GM12878 (cell line): Measurements from ENCODE around the gene KRT72. TPM values are rescaled to one million over a fixed set of nuclear protein-coding genes. Genes with fewer than 3 reads are reported as not detected.

Experiments
- ATAC-seq: fragments of 200-7000 bp; cut with Tn5 transposase; 3 replicates; pipeline ENCODE4 v1.9.1; 2020; ENCODE audit warnings: mild to moderate bottlenecking, moderate library complexity
- BruUV-seq: library from RNA; stranded (reverse); fragments of 400-500 nt; replicated peaks from 2 replicates; lab custom pipeline; 2021; lab: Mats Ljungman, UMichigan
- CTCF ChIA-PET: fragments of 300-600 bp; sonication (Branson Sonifier 250); formaldehyde crosslinking; extraction: SDS; loops from one replicate; lab custom pipeline; 2021; ENCODE audit warnings: inconsistent platforms; lab: Yijun Ruan, JAX
- POLR2A ChIA-PET: fragments of 350-600 bp; formaldehyde crosslinking; extraction: SDS; loops from one replicate; lab custom pipeline; 2021; ENCODE audit warnings: inconsistent platforms; lab: Charles Lee
- RAD21 ChIA-PET: fragments of 300-600 bp; sonication (Branson Sonifier 250); formaldehyde crosslinking; loops from one replicate; lab custom pipeline; 2023; ENCODE audit warnings: antibody characterized with exemption; ENCODE audit not compliant: unreplicated experiment; lab: Charles Lee
- SMC1A ChIA-PET: fragments of 300-600 bp; sonication (Branson Sonifier 250); formaldehyde crosslinking; loops from one replicate; lab custom pipeline; 2023; ENCODE audit not compliant: unreplicated experiment, uncharacterized antibody; lab: Charles Lee
- DNase-seq: peaks from one replicate; pipeline ENCODE4 v3.0.0-alpha.2; 2011; ENCODE audit warnings: low read depth, low spot score
- FAIRE-seq: peaks from 3 replicates; lab custom pipeline; 2011; peaks lifted over from hg19 to GRCh38; lab: Jason Lieb, UNC
- H2AFZ ChIP-seq: 2 replicates; pipeline ENCODE4 v1.6.0; 2011; ENCODE audit warnings: low read depth, low read length, control low read depth; ENCODE audit not compliant: control insufficient read depth
- H3K27ac ChIP-seq: 2 replicates; pipeline ENCODE4 v1.5.1; 2011; ENCODE audit warnings: control low read depth; ENCODE audit not compliant: control insufficient read depth, insufficient read depth
- H3K27me3 ChIP-seq, 2 experiments: replicated peaks in 1 of 2; 2 replicates each; pipeline versions ENCODE4 v1.6.0 to v1.6.1; 2011; ENCODE audit warnings: low read length in 1 of 2; ENCODE audit not compliant: control insufficient read depth in 2 of 2, insufficient read depth in 2 of 2
- H3K36me3 ChIP-seq, 2 experiments: 2 replicates each; pipeline ENCODE4 v1.5.1; 2011; ENCODE audit warnings: low read length in 1 of 2; ENCODE audit not compliant: control insufficient read depth in 2 of 2, insufficient read depth in 2 of 2
- H3K4me1 ChIP-seq: 2 replicates; pipeline ENCODE4 v1.6.1; 2011; ENCODE audit warnings: mild to moderate bottlenecking, low read length, moderate library complexity, mixed read lengths; ENCODE audit not compliant: control insufficient read depth, insufficient read depth
- H3K4me2 ChIP-seq: 2 replicates; pipeline ENCODE4 v1.6.0; 2011; ENCODE audit warnings: control low read depth; ENCODE audit not compliant: control insufficient read depth, insufficient read depth
- H3K4me3 ChIP-seq: fragments of 200-600 bp; sonication (generic); 2 replicates; pipeline ENCODE4 v1.5.1; 2016
- H3K79me2 ChIP-seq: 2 replicates; pipeline ENCODE4 v1.6.0; 2011; ENCODE audit warnings: low read length; ENCODE audit not compliant: control insufficient read depth, insufficient read depth
- H3K9ac ChIP-seq: 2 replicates; pipeline ENCODE4 v1.8.0; 2011; ENCODE audit warnings: low read length, control low read depth, mixed read lengths; ENCODE audit not compliant: control insufficient read depth, insufficient read depth
- H3K9me3 ChIP-seq: replicated peaks from 3 replicates; pipeline ENCODE4 v1.5.1; 2011; ENCODE audit warnings: mild to moderate bottlenecking, low read length; ENCODE audit not compliant: control insufficient read depth, insufficient read depth
- H4K20me1 ChIP-seq: 2 replicates; pipeline ENCODE4 v1.6.0; 2011; ENCODE audit not compliant: control insufficient read depth, insufficient read depth
- ASH2L ChIP-seq: fragments of 300-600, 200-600 bp; sonication (generic); IDR thresholded peaks from 2 replicates; pipeline ENCODE4 v1.6.1; 2017; ENCODE audit warnings: low read depth, mild to moderate bottlenecking, borderline replicate concordance
- BACH1 ChIP-seq: fragments of 450-650 bp; IDR thresholded peaks from 2 replicates; pipeline ENCODE4 v1.6.1; 2017; ENCODE audit warnings: mild to moderate bottlenecking, borderline replicate concordance
- BMI1 ChIP-seq: fragments of 450-650 bp; IDR thresholded peaks from 2 replicates; pipeline ENCODE4 v1.6.1; 2016; ENCODE audit warnings: mild to moderate bottlenecking, moderate library complexity, borderline replicate concordance
- BRCA1 ChIP-seq: IDR thresholded peaks from 2 replicates; pipeline ENCODE4 v1.6.1; 2011; ENCODE audit warnings: low read depth, low read length, improper control_type of control experiment
- CBX3 ChIP-seq: fragments of 200-600 bp; sonication (generic); IDR thresholded peaks from 2 replicates; pipeline ENCODE4 v1.6.1; 2016; ENCODE audit warnings: low read depth, borderline replicate concordance
- HCFC1 ChIP-seq: fragments of 150-350 bp; IDR thresholded peaks from 2 replicates; pipeline ENCODE4 v1.6.1; 2014; ENCODE audit warnings: low read length
- HDAC2 ChIP-seq: fragments of 200-600 bp; sonication (generic); IDR thresholded peaks from 2 replicates; pipeline ENCODE4 v1.6.1; 2017
- MEF2B ChIP-seq: fragments of 450-650 bp; IDR thresholded peaks from 2 replicates; pipeline ENCODE4 v1.6.1; 2018; ENCODE audit warnings: mild to moderate bottlenecking, moderate library complexity; ENCODE audit not compliant: partially characterized antibody, poor library complexity, severe bottlenecking
- MTA2 ChIP-seq: fragments of 450-650 bp; IDR thresholded peaks from 2 replicates; pipeline ENCODE4 v1.6.1; 2016; ENCODE audit warnings: low read depth, mild to moderate bottlenecking, moderate library complexity
- NR2C2 ChIP-seq: IDR thresholded peaks from 2 replicates; pipeline ENCODE4 v1.6.1; 2011; ENCODE audit warnings: borderline replicate concordance, low read depth; ENCODE audit not compliant: control insufficient read depth, insufficient read length
- SP1 ChIP-seq: IDR thresholded peaks from one replicate; pipeline ENCODE4 v1.6.1; 2011; ENCODE audit warnings: low read depth, low read length
- ZNF274 ChIP-seq: IDR thresholded peaks from one replicate; pipeline ENCODE4 v1.8.0; 2011; ENCODE audit not compliant: insufficient read length, insufficient read depth
- WGBS: methylation state at CpG from one replicate; pipeline ENCODE4 v1.1.6; 2016; ENCODE audit warnings: low lambda C conversion rate; ENCODE audit not compliant: insufficient replicate concordance, insufficient coverage; ENCODE audit errors: missing lambda C conversion rate; 5-methylcytosine and 5-hydroxymethylcytosine counted together
- in situ Hi-C: fragments of 300-500 bp; cut with MboI; formaldehyde crosslinking; loops from 9 replicates; pipeline ENCODE4 v1.14.3; 2018; ENCODE audit warnings: mixed read lengths
- intact Hi-C: fragments of 100-400 bp; cut with micrococcal nuclease; formaldehyde crosslinking; loops from one replicate; pipeline ENCODE4 v1.14.2; 2022; ENCODE audit not compliant: unreplicated experiment
- polyA plus RNA-seq, 11 experiments: library from polyadenylated mRNA; depleted of rRNA in 4 of 11; unstranded in 6 of 11; stranded (reverse) in 5 of 11; fragments of >200 nt; fragmentation: Nextera tagmentation in 4 of 11; fragmentation: Illumina TruSeq in 1 of 11; extraction: Ambion mirVana in 4 of 11; extraction: Trizol in 1 of 11; gene quantifications; 1 replicate in 1 of 11; 2 replicates in 10 of 11; pipeline versions ENCODE4 v1.2.1 to v1.2.3, GENCODE V29; 2011 to 2016; ENCODE audit warnings: inconsistent platforms in 2 of 11, missing spikeins in 2 of 11, low read depth in 1 of 11
- total RNA-seq, 4 experiments: library from RNA; depleted of rRNA in 3 of 4; stranded (reverse); fragments of >200 nt in 3 of 4; fragmentation: Illumina TruSeq in 1 of 4; extraction: Trizol in 1 of 4; gene quantifications; 2 replicates each; pipeline versions ENCODE4 v1.2.1 to v1.2.3, GENCODE V29; 2013 to 2021
- TF ChIP-seq, protein P1 (sequence below): fragments of 450-650 bp; formaldehyde crosslinking; IDR thresholded peaks from 2 replicates; pipeline ENCODE4 v1.4.0; 2020; ENCODE audit warnings: mild to moderate bottlenecking, moderate library complexity
- TF ChIP-seq, protein P2 (sequence below): fragments of 450-650 bp; IDR thresholded peaks from 2 replicates; pipeline ENCODE4 v1.6.1; 2017; ENCODE audit warnings: mild to moderate bottlenecking, moderate library complexity
- TF ChIP-seq, protein P3 (sequence below): IDR thresholded peaks from 2 replicates; pipeline ENCODE4 v1.6.1; 2012; ENCODE audit warnings: low read length, inconsistent platforms

Gene KRT72
- total and polyA plus RNA-seq, 10 of the 15 experiments (the other 5 are each of a cell fraction or from before 2014, with no cell fraction given): not detected

DNA sequence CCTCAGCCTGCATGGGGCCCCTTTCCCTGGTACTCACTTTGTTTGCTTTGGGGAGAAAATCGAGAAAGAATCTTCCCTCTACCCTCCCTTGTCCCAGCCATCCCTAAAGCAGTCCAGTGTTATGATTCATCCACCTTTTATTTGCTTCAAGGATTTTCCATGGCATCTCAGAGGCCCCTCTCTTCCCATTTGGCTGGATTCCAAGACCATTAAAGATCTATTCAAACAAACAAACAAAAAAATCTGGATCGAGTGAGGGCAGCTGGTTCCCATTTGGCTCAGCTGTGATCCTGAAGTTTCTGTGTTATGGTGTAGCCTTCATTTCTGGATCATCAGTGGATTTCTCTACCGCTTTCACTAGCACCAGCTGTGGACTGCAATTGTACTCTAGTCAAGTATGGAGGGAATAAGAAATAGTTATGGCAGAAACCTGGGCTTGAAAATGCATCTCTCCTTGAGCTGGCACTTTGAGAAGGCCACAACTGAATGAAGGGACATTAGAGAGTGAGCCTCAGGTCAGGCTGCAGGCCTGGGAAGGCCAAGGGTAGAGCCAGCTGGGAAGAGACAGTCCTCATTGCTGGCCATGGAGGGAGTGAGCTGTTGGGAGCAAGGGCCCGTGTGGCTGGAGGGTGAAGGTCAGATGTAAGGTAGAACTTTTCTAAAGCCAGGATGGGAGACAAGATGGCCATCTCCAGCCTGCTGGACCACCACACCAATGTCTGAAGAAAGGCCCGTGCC is 62.0 kb downstream of the KRT72 start:
- Histone ChIP-seq H3K9ac (no peak overlapping the region), H3K79me2 (no peaks in the 10 kb centered on the region), H3K9me3 (no peaks in the 10 kb centered on the region), H3K4me2 (no peak overlapping the region), H2AFZ (no peak overlapping the region), H3K27me3 (no peaks in the 10 kb centered on the region; a peak in 1 of 4 replicates), H3K36me3 (no peaks in the 10 kb centered on the region), H3K27ac (no peak overlapping the region), H3K4me1 (no peaks in the 10 kb centered on the region), H3K4me3 (no peak overlapping the region), H4K20me1 (no peaks in the 10 kb centered on the region)
- FAIRE-seq (no peak), DNase-seq (no peak), ATAC-seq (no peak)
- ChIA-PET SMC1A (interaction anchor here (0.6 to 0.8 kb wide), 2 partner anchors 141 to 320 kb away, joined by 3 read pairs; no protein-coding TSS in a partner anchor), POLR2A (no interaction called here), RAD21 (no interaction called here), CTCF (no interaction called here)
- 0% methylated on average over 5 of the region's 5 CpGs for WGBS
- no TSS peak for BruUV-seq
- intact Hi-C loops: no loop called here
- in situ Hi-C loops: no loop called here
- TF ChIP-seq HCFC1 (no peak), HDAC2 (no peak), MEF2B (no peak), NR2C2 (no peak), ZNF274 (no peak), CBX3 (no peak), MTA2 (no peak), SP1 (no peak), BACH1 (no peak), BRCA1 (no peak), BMI1 (no peak), ASH2L (no peak)
- TF ChIP-seq, protein P1, sequence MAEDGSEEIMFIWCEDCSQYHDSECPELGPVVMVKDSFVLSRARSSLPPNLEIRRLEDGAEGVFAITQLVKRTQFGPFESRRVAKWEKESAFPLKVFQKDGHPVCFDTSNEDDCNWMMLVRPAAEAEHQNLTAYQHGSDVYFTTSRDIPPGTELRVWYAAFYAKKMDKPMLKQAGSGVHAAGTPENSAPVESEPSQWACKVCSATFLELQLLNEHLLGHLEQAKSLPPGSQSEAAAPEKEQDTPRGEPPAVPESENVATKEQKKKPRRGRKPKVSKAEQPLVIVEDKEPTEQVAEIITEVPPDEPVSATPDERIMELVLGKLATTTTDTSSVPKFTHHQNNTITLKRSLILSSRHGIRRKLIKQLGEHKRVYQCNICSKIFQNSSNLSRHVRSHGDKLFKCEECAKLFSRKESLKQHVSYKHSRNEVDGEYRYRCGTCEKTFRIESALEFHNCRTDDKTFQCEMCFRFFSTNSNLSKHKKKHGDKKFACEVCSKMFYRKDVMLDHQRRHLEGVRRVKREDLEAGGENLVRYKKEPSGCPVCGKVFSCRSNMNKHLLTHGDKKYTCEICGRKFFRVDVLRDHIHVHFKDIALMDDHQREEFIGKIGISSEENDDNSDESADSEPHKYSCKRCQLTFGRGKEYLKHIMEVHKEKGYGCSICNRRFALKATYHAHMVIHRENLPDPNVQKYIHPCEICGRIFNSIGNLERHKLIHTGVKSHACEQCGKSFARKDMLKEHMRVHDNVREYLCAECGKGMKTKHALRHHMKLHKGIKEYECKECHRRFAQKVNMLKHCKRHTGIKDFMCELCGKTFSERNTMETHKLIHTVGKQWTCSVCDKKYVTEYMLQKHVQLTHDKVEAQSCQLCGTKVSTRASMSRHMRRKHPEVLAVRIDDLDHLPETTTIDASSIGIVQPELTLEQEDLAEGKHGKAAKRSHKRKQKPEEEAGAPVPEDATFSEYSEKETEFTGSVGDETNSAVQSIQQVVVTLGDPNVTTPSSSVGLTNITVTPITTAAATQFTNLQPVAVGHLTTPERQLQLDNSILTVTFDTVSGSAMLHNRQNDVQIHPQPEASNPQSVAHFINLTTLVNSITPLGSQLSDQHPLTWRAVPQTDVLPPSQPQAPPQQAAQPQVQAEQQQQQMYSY (CRISPR knock-in tag): no peak
- TF ChIP-seq, protein P2, sequence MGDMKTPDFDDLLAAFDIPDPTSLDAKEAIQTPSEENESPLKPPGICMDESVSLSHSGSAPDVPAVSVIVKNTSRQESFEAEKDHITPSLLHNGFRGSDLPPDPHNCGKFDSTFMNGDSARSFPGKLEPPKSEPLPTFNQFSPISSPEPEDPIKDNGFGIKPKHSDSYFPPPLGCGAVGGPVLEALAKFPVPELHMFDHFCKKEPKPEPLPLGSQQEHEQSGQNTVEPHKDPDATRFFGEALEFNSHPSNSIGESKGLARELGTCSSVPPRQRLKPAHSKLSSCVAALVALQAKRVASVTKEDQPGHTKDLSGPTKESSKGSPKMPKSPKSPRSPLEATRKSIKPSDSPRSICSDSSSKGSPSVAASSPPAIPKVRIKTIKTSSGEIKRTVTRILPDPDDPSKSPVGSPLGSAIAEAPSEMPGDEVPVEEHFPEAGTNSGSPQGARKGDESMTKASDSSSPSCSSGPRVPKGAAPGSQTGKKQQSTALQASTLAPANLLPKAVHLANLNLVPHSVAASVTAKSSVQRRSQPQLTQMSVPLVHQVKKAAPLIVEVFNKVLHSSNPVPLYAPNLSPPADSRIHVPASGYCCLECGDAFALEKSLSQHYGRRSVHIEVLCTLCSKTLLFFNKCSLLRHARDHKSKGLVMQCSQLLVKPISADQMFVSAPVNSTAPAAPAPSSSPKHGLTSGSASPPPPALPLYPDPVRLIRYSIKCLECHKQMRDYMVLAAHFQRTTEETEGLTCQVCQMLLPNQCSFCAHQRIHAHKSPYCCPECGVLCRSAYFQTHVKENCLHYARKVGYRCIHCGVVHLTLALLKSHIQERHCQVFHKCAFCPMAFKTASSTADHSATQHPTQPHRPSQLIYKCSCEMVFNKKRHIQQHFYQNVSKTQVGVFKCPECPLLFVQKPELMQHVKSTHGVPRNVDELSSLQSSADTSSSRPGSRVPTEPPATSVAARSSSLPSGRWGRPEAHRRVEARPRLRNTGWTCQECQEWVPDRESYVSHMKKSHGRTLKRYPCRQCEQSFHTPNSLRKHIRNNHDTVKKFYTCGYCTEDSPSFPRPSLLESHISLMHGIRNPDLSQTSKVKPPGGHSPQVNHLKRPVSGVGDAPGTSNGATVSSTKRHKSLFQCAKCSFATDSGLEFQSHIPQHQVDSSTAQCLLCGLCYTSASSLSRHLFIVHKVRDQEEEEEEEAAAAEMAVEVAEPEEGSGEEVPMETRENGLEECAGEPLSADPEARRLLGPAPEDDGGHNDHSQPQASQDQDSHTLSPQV: no peak
- TF ChIP-seq, protein P3, sequence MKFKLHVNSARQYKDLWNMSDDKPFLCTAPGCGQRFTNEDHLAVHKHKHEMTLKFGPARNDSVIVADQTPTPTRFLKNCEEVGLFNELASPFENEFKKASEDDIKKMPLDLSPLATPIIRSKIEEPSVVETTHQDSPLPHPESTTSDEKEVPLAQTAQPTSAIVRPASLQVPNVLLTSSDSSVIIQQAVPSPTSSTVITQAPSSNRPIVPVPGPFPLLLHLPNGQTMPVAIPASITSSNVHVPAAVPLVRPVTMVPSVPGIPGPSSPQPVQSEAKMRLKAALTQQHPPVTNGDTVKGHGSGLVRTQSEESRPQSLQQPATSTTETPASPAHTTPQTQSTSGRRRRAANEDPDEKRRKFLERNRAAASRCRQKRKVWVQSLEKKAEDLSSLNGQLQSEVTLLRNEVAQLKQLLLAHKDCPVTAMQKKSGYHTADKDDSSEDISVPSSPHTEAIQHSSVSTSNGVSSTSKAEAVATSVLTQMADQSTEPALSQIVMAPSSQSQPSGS: no peak
